ENCODE results near the gene NIPA2. TPM values are rescaled to one million over a fixed set of nuclear protein-coding genes. Genes with fewer than 3 reads are reported as not detected.

The NIPA2 gene
- total RNA-seq, 2 experiments from 2014 or later, result 96.1 to 112 TPM

GRCh38 chr15:22878103-22878502 is 39.6 kb downstream of the NIPA2 start:
- Histone ChIP-seq H3K36me3 (ENCODE audit: insufficient read depth, low read length) (no peaks in the 10 kb centered on the region), H3K27ac (ENCODE audit: low read depth, low read length, poor library complexity, severe bottlenecking) (no peak overlapping the region), H3K4me1 (ENCODE audit: insufficient read depth, low read length, poor library complexity, severe bottlenecking) (no peaks in the 10 kb centered on the region), H4K20me1 (ENCODE audit: insufficient read depth, low read length) (no peaks in the 10 kb centered on the region), H3K4me2 (ENCODE audit: low read length) (no peak overlapping the region), H3K79me2 (ENCODE audit: insufficient read depth, low read depth, low read length) (no peaks in the 10 kb centered on the region), H3K9me3 (ENCODE audit: low read length) (no peaks in the 10 kb centered on the region), H2AFZ (ENCODE audit: low read length) (no peak overlapping the region), H3K4me3 (ENCODE audit: low read depth, low read length, poor library complexity, severe bottlenecking) (no peak overlapping the region), H3K9me2 (ENCODE audit: insufficient read depth, low read length) (no peaks in the 10 kb centered on the region)
- ChIA-PET CTCF (ENCODE audit: unreplicated experiment) (no interaction called here), POLR2A (interaction anchor here (0.7 kb wide), 1 partner anchor 122 kb away, joined by 5 read pairs; no protein-coding TSS in a partner anchor)
- no TSS peak for BruUV-seq (replicated peaks)
- intact Hi-C loops (cut with micrococcal nuclease; ENCODE audit: unreplicated experiment), result no loop called here
- no peak for DNase-seq (ENCODE audit: low spot score)
- TF ChIP-seq, protein P1, sequence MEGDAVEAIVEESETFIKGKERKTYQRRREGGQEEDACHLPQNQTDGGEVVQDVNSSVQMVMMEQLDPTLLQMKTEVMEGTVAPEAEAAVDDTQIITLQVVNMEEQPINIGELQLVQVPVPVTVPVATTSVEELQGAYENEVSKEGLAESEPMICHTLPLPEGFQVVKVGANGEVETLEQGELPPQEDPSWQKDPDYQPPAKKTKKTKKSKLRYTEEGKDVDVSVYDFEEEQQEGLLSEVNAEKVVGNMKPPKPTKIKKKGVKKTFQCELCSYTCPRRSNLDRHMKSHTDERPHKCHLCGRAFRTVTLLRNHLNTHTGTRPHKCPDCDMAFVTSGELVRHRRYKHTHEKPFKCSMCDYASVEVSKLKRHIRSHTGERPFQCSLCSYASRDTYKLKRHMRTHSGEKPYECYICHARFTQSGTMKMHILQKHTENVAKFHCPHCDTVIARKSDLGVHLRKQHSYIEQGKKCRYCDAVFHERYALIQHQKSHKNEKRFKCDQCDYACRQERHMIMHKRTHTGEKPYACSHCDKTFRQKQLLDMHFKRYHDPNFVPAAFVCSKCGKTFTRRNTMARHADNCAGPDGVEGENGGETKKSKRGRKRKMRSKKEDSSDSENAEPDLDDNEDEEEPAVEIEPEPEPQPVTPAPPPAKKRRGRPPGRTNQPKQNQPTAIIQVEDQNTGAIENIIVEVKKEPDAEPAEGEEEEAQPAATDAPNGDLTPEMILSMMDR (conservative IDR thresholded peaks at IDR 0.05; ENCODE audit: low read length), result no peak
- no peak for TF ChIP-seq EZH2phosphoT487 (IDR thresholded peaks at IDR 0.05; ENCODE audit: borderline replicate concordance, low read depth, low read length)

- H2AFZ ChIP-seq (ENCODE audit: low read length), result no peak overlapping the region
- no peak overlapping the region for H3K4me3 ChIP-seq (ENCODE audit: low read depth, low read length, poor library complexity, severe bottlenecking)
- intact Hi-C loops (cut with micrococcal nuclease; ENCODE audit: unreplicated experiment), result no loop called here
- H3K9me2 ChIP-seq (ENCODE audit: insufficient read depth, low read length), result no peaks in the 10 kb centered on the region
- H3K4me1 ChIP-seq (ENCODE audit: insufficient read depth, low read length, poor library complexity, severe bottlenecking), result no peaks in the 10 kb centered on the region
- H3K27ac ChIP-seq (ENCODE audit: low read depth, low read length, poor library complexity, severe bottlenecking), result no peak overlapping the region
- BruUV-seq (replicated peaks), result no TSS peak
- H3K79me2 ChIP-seq (ENCODE audit: insufficient read depth, low read depth, low read length), result no peaks in the 10 kb centered on the region
- no peak for DNase-seq (ENCODE audit: low spot score)
- H4K20me1 ChIP-seq (ENCODE audit: insufficient read depth, low read length), result no peaks in the 10 kb centered on the region
- no peaks in the 10 kb centered on the region for H3K9me3 ChIP-seq (ENCODE audit: low read length)
- H3K4me2 ChIP-seq (ENCODE audit: low read length), result no peak overlapping the region
- TF ChIP-seq, protein P1 (conservative IDR thresholded peaks at IDR 0.05; ENCODE audit: low read length), result no peak
- no peak for TF ChIP-seq EZH2phosphoT487 (IDR thresholded peaks at IDR 0.05; ENCODE audit: borderline replicate concordance, low read depth, low read length)
- POLR2A ChIA-PET, result interaction anchor here (1.3 kb wide), 1 partner anchor 58 kb away, joined by 3 read pairs; no protein-coding TSS in a partner anchor
- no peaks in the 10 kb centered on the region for H3K36me3 ChIP-seq (ENCODE audit: insufficient read depth, low read length)
- CTCF ChIA-PET (ENCODE audit: unreplicated experiment), result no interaction called here
Observed at GRCh38 chr15:22880068-22880980, 41.9 kb downstream of the NIPA2 start.

Data from OCI-LY7 (cell line).